ENCODE data around the gene IDH3A.

The IDH3A gene

GRCh38 chr15:78164010-78164409, 14.8 kb downstream of the IDH3A start:
- DNase-seq, result no peak

- no peak for DNase-seq
These were observed 18.2 kb downstream of the IDH3A start for GRCh38 chr15:78167227-78167888.

GRCh38 chr15:78168608-78169007, 19.4 kb downstream of the IDH3A start:
- DNase-seq, result no peak

GRCh38 chr15:78170848-78171773, 21.9 kb downstream of the IDH3A start:
- peak in 1 of 51 donors; percentile 28 for DNase-seq

- no peak for DNase-seq
These were observed 22.8 kb downstream of the IDH3A start for GRCh38 chr15:78171864-78172472.

- DNase-seq, result no peak
These were observed 25.2 kb downstream of the IDH3A start for GRCh38 chr15:78174401-78174800.

- DNase-seq, result no peak
These were observed 26.2 kb downstream of the IDH3A start for GRCh38 chr15:78175330-78175729.

- DNase-seq, result peak in 34 of 51 donors; percentile 8 to 67 (median 36)
These were observed 28.3 kb downstream of the IDH3A start for GRCh38 chr15:78177447-78177873.

GRCh38 chr15:78178064-78178463, 28.9 kb downstream of the IDH3A start:
- DNase-seq, result no peak

- DNase-seq, result no peak
These were observed 30.2 kb downstream of the IDH3A start for GRCh38 chr15:78179286-78179840.

- no peak for DNase-seq
These were observed 30.7 kb downstream of the IDH3A start for GRCh38 chr15:78179906-78180305.

- DNase-seq, result no peak
These were observed 33.2 kb downstream of the IDH3A start for GRCh38 chr15:78182336-78182700.

GRCh38 chr15:78182821-78183220, 33.7 kb downstream of the IDH3A start:
- DNase-seq, result no peak

- no peak for DNase-seq
These were observed 43.8 kb downstream of the IDH3A start for GRCh38 chr15:78192826-78193594.

GRCh38 chr15:78193731-78194567, 44.8 kb downstream of the IDH3A start:
- DNase-seq, result no peak

- DNase-seq, result no peak
These were observed 45.4 kb downstream of the IDH3A start for GRCh38 chr15:78194568-78194925.

GRCh38 chr15:78195735-78196201, 46.6 kb downstream of the IDH3A start:
- no peak for DNase-seq

- DNase-seq, result no peak
These were observed 48.5 kb downstream of the IDH3A start for GRCh38 chr15:78197632-78198031.

- DNase-seq, result no peak
These were observed 51.2 kb downstream of the IDH3A start for GRCh38 chr15:78200276-78200930.
